Measurements from ENCODE around the gene TTC36. TPM values are rescaled to one million over a fixed set of nuclear protein-coding genes. Genes with fewer than 3 reads are reported as not detected.
A peak's percentile ranks its signal among the peaks of the same experiment; 100 is the strongest.

Gene TTC36
- total RNA-seq, 1 donor, result 1.1 TPM

GRCh38 chr11:118533769-118534729 lies 6.8 kb downstream of the TTC36 start:
- no peak overlapping the region for H3K27ac ChIP-seq (ENCODE audit: low read depth, low read length)
- no peak overlapping the region for H3K4me3 ChIP-seq (ENCODE audit: insufficient read depth, low read length)
- H3K27me3 ChIP-seq (ENCODE audit: insufficient read depth, low read length), result no peaks in the 10 kb centered on the region
- peak; percentile 77 for DNase-seq (ENCODE audit: insufficient read length, low spot score, missing footprints)
- peaks cover 11% of the 10 kb centered on the region for H3K4me1 ChIP-seq (ENCODE audit: insufficient read depth, low read length)
- TF ChIP-seq CTCF (IDR thresholded peaks at IDR 0.05; ENCODE audit: extremely low read depth, low read depth, low read length), result no peak
- H3K79me2 ChIP-seq (ENCODE audit: insufficient read depth, low read length), result no peaks in the 10 kb centered on the region
- H3K36me3 ChIP-seq (ENCODE audit: insufficient read depth, low read length), result no peaks in the 10 kb centered on the region
- H3K4me2 ChIP-seq (ENCODE audit: insufficient read depth, low read length), result no peak overlapping the region
- H4K20me1 ChIP-seq (ENCODE audit: insufficient read depth, low read length), result no peaks in the 10 kb centered on the region
- no peak overlapping the region for H2AFZ ChIP-seq (ENCODE audit: low read length)
- no peaks in the 10 kb centered on the region for H3K9me3 ChIP-seq (ENCODE audit: low read depth, low read length)

- DNase-seq (ENCODE audit: insufficient read length, low spot score, missing footprints), result peak; percentile 74
- Histone ChIP-seq H3K4me1 (ENCODE audit: insufficient read depth, low read length) (peaks cover 7% of the 10 kb centered on the region), H3K27me3 (ENCODE audit: insufficient read depth, low read length) (no peaks in the 10 kb centered on the region), H3K4me3 (ENCODE audit: insufficient read depth, low read length) (no peak overlapping the region), H4K20me1 (ENCODE audit: insufficient read depth, low read length) (no peaks in the 10 kb centered on the region), H3K9me3 (ENCODE audit: low read depth, low read length) (no peaks in the 10 kb centered on the region), H2AFZ (ENCODE audit: low read length) (no peak overlapping the region), H3K27ac (ENCODE audit: low read depth, low read length) (no peak overlapping the region), H3K36me3 (ENCODE audit: insufficient read depth, low read length) (no peaks in the 10 kb centered on the region), H3K79me2 (ENCODE audit: insufficient read depth, low read length) (no peaks in the 10 kb centered on the region), H3K4me2 (ENCODE audit: insufficient read depth, low read length) (no peak overlapping the region)
- TF ChIP-seq CTCF (IDR thresholded peaks at IDR 0.05; ENCODE audit: extremely low read depth, low read depth, low read length), result no peak
Observed at GRCh38 chr11:118535261-118535660, 8.0 kb downstream of the TTC36 start.

GRCh38 chr11:118536726-118537125 lies 9.5 kb downstream of the TTC36 start:
- no peak overlapping the region for H3K4me3 ChIP-seq (ENCODE audit: insufficient read depth, low read length)
- no peak overlapping the region for H2AFZ ChIP-seq (ENCODE audit: low read length)
- no peak overlapping the region for H3K4me2 ChIP-seq (ENCODE audit: insufficient read depth, low read length)
- DNase-seq (ENCODE audit: insufficient read length, low spot score, missing footprints), result no peak
- no peaks in the 10 kb centered on the region for H3K9me3 ChIP-seq (ENCODE audit: low read depth, low read length)
- no peaks in the 10 kb centered on the region for H3K36me3 ChIP-seq (ENCODE audit: insufficient read depth, low read length)
- no peak for TF ChIP-seq CTCF (IDR thresholded peaks at IDR 0.05; ENCODE audit: extremely low read depth, low read depth, low read length)
- no peaks in the 10 kb centered on the region for H3K4me1 ChIP-seq (ENCODE audit: insufficient read depth, low read length)
- no peak overlapping the region for H3K27ac ChIP-seq (ENCODE audit: low read depth, low read length)
- H4K20me1 ChIP-seq (ENCODE audit: insufficient read depth, low read length), result no peaks in the 10 kb centered on the region
- H3K79me2 ChIP-seq (ENCODE audit: insufficient read depth, low read length), result no peaks in the 10 kb centered on the region
- H3K27me3 ChIP-seq (ENCODE audit: insufficient read depth, low read length), result no peaks in the 10 kb centered on the region

GRCh38 chr11:118537409-118537980 lies 10.2 kb downstream of the TTC36 start:
- DNase-seq (ENCODE audit: insufficient read length, low spot score, missing footprints), result no peak
- Histone ChIP-seq H3K4me2 (ENCODE audit: insufficient read depth, low read length) (no peak overlapping the region), H3K4me3 (ENCODE audit: insufficient read depth, low read length) (no peak overlapping the region), H3K79me2 (ENCODE audit: insufficient read depth, low read length) (no peaks in the 10 kb centered on the region), H3K27ac (ENCODE audit: low read depth, low read length) (no peak overlapping the region), H3K4me1 (ENCODE audit: insufficient read depth, low read length) (no peaks in the 10 kb centered on the region), H3K9me3 (ENCODE audit: low read depth, low read length) (no peaks in the 10 kb centered on the region), H4K20me1 (ENCODE audit: insufficient read depth, low read length) (no peaks in the 10 kb centered on the region), H3K27me3 (ENCODE audit: insufficient read depth, low read length) (no peaks in the 10 kb centered on the region), H3K36me3 (ENCODE audit: insufficient read depth, low read length) (no peaks in the 10 kb centered on the region), H2AFZ (ENCODE audit: low read length) (no peak overlapping the region)
- no peak for TF ChIP-seq CTCF (IDR thresholded peaks at IDR 0.05; ENCODE audit: extremely low read depth, low read depth, low read length)

All from osteoblast (primary cell).